Frontal cortex (tissue), 4 donors: Measurements from ENCODE around the gene ARHGAP31. TPM values are rescaled to one million over a fixed set of nuclear protein-coding genes. Genes with fewer than 3 reads are reported as not detected.
A peak's percentile ranks its signal among the peaks of the same experiment; 100 is the strongest.

Experiments used
- DNase-seq, 2 donors: peaks; one replicate each; pipeline ENCODE4 v3.0.0; 2012; ENCODE audit warnings: low spot score in 2 of 2
- FAIRE-seq: peaks from 2 replicates; lab custom pipeline; 2012; peaks lifted over from hg19 to GRCh38; lab: Jason Lieb, UNC
- total RNA-seq: library from RNA; depleted of rRNA; stranded (reverse); fragments of >200 nt; gene quantifications from one replicate; pipeline ENCODE4 v1.2.3, GENCODE V29; 2014
- donor health status: control.
- donor health status: control.
- donor health status: control.

The ARHGAP31 gene
- total RNA-seq, 1 donor from 2014 or later, result 2.0 TPM

DNA sequence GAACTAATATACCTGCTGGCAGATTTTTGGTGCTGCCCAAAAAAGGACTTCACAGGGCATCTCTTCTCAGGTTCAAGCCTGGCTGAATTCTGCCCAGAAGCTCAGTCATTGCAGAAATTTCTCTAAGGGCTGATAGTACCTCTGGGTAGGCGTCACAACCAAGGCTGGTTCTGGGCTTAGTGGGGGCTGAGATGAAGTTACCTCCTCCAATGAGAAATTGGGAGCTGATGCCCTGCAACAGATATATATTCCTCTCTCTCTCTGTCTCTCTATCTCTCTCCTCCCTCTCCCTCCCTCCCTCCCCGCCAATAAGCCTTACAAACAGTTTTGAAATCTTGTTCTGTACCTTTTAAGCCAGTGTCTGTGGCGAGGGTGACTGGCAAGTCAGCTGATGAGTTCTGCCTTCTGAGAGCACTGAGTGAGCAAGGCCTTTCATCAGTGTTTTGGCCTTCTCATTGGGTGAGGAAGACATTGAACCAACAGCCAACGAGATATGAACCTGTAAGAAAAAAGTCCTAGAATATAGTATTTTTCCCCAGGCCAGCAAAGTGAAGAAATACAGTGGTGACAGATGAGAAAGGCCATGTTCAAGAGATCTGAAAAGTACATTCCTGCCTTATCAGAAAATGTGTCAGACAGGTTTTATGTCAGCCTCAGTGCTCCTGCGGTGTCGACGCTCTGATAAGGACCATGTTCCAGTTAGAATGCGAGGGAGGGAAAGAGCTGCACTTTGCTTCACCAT lies 123.8 kb downstream of the ARHGAP31 start:
- no peak for FAIRE-seq

GRCh38 chr3:119418641-119419040 lies 124.5 kb downstream of the ARHGAP31 start:
- DNase-seq, result no peak
- no peak for FAIRE-seq

More for the DNA sequence above, 123.8 kb downstream of the ARHGAP31 start:
- DNase-seq, result no peak

DNA sequence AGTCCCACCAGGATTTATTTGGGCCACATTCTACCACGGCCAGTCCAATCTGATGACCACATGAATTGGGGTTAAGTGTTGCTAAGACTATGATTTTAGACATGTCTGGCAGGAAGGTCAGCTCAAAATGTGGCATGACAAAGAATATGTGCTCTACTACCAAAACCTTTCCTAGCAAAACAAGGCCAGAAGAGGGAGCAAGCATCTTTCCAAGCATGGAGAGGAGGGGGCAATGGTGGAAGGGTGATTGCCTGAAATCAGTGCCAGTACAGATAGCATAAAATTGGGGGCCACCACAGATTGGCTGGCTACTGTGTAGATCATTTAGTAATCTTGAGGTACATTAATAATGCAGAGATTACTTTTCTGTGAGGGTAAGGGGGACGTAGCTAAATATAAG lies 126.0 kb downstream of the ARHGAP31 start:
- no peak for FAIRE-seq

DNA sequence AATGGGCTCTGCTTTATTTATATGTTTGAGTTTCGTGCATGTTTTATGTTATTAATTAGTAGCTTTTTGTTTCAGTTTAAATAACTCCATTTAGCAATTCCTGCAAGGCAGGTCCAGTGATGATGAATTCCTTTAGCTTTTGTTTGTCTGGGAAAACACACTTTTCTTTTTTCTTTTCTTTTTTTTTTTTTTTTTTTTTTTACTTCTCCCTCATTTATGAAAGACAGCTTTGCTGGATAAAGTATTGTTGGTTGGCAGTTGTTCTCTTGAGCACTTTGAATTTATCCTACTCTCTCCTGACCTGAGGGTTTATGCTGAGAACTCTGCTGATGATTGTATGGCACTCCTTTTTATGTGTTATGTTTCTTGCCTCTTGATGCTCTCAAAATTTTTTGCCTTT lies 133.5 kb downstream of the ARHGAP31 start:
- no peak for FAIRE-seq
- DNase-seq, result no peak

More for the DNA sequence above, 126.0 kb downstream of the ARHGAP31 start:
- no peak for DNase-seq

GRCh38 chr3:119428538-119428937 lies 134.4 kb downstream of the ARHGAP31 start:
- DNase-seq (no peak), FAIRE-seq (no peak)

DNA sequence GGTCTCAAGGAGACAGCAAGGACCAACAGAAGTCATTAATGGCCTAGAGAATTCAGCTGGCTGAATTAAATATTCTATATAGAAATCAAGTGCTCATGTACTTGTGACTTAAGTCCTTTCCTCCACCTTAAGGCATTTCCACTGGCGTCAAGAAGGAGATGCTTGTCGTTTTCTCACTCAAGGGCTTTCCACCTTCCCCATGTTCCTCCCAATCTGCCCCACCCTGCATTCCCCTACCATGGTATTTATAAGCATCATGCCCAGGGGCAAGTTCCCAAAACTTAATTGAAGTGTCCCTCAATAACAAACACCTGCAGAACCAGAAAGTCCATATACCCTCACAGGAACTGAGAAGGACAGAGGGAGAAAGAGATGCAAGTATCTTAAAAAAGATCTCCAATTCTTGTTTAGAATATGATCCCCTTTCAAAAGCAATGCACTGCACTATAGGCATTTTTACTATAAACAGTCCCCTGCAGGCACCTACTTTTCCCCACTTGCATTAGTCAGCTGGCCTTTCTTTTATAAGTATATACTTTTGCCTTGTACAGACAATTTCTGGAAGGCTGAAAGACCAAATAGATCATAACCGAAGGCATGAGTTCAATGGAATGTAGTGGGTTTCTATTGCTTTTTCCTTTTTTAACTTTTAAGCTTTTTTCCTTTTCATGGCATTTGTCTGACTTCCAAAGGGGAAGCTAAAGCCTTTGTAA lies 139.6 kb downstream of the ARHGAP31 start:
- no peak for DNase-seq
- no peak for FAIRE-seq

DNA sequence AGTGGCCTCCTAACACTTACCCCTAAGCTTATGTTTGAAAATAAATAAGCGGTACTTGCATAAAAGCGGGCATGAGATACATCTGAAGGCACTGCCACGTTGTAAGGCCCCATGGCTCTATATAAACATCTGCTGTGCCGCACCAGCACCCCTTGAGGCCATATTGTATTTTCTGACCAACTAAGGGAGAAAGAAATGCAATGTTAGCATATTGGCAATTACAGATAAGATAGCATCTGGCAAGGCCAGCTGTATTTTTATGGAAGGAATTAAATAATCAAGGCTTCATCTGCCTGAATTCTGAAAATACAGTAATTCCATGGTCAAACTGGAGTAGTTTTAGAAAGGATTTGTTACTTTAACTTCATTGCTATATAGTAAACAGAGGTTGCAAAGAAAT lies 140.5 kb downstream of the ARHGAP31 start:
- FAIRE-seq, result no peak
- no peak for DNase-seq

GRCh38 chr3:119436977-119437376 lies 142.8 kb downstream of the ARHGAP31 start:
- FAIRE-seq (no peak), DNase-seq (no peak)

GRCh38 chr3:119437691-119438258 lies 143.6 kb downstream of the ARHGAP31 start:
- DNase-seq, result no peak
- no peak for FAIRE-seq

DNA sequence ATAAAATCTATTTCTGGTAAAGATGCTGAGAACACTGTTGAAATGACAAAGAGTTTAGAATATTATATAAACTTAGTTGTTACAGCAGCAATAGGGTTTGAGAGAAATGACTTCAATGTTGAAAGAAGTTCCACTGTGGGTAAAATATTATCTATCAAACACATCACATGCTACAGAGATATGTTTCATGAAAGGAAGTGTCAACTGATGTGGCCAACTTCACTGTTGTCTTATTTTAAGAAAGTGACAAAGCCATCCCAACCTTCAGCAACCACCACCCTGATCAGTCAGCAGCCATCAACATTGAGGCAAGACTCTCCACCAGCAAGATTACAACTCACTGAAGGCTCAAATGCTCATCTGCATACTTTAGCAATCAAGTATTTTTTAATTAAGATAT lies 149.0 kb downstream of the ARHGAP31 start:
- FAIRE-seq (no peak), DNase-seq (no peak)

GRCh38 chr3:119444590-119444989 lies 150.4 kb downstream of the ARHGAP31 start:
- DNase-seq, result no peak
- no peak for FAIRE-seq

GRCh38 chr3:119453822-119454221 lies 159.6 kb downstream of the ARHGAP31 start:
- no peak for FAIRE-seq
- DNase-seq, result no peak

- no peak for FAIRE-seq
- DNase-seq, result no peak
Measured at GRCh38 chr3:119456469-119456868, 162.3 kb downstream of the ARHGAP31 start.

DNA sequence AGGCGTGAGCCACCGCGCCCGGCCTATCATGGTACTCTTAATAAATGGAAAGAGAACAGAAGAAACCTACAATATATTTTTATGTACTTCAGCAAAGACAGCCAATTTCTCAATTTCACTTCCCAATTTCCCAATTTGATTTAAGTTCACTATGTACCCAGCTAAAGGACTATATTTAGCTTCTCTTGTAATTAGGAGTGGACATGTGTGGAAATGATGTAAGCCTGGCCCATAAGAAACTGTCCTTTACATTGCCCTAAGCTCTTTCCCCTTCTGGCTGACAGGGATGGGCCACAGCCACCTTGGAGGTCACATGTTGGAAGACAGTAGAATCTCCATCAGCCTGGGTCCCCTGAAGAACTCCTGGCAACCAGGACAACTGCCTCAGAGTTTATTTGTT lies 163.1 kb downstream of the ARHGAP31 start:
- FAIRE-seq, result no peak

GRCh38 chr3:119463171-119464169 lies 169.3 kb downstream of the ARHGAP31 start, which contains the start of gene TMEM39A:
TSS of gene TMEM39A (minus strand) at chr3:119463615. CDS start at chr3:119462074, 1,541 bp downstream.
- FAIRE-seq (no peak), DNase-seq (peak; percentile 91 to 97)

More for the DNA sequence above, 163.1 kb downstream of the ARHGAP31 start:
- DNase-seq, result no peak

GRCh38 chr3:119468041-119468440 lies 173.9 kb downstream of the ARHGAP31 start:
- FAIRE-seq (no peak), DNase-seq (no peak)

GRCh38 chr3:119469418-119470189 lies 175.4 kb downstream of the ARHGAP31 start:
- FAIRE-seq (no peak), DNase-seq (peak in 1 of 2 donors; percentile 37)
